ENCODE data around the gene FNBP1L. TPM values are rescaled to one million over a fixed set of nuclear protein-coding genes. Genes with fewer than 3 reads are reported as not detected.

FNBP1L gene
- total and polyA plus RNA-seq, 2 of the 8 experiments (the other 6 are each of a cell fraction or from before 2014, with no cell fraction given), result 48.9 to 95.9 TPM

GRCh38 chr1:93506126-93506525 lies 58.2 kb downstream of the FNBP1L start (continued):
- no peak for TF ChIP-seq ZNF274 (IDR thresholded peaks at IDR 0.05; ENCODE audit: borderline replicate concordance, extremely low read depth, low read length)
- no peak for TF ChIP-seq KDM1A (IDR thresholded peaks at IDR 0.05; ENCODE audit: borderline replicate concordance, low read length)
- no peak for TF ChIP-seq EZH2 (IDR thresholded peaks at IDR 0.05; ENCODE audit: low read depth, low read length, severe bottlenecking)
- no peak for TF ChIP-seq SIN3A (conservative IDR thresholded peaks at IDR 0.05 in 1 of 2, IDR thresholded peaks at IDR 0.05 in 1 of 2; ENCODE audit: low read depth in 1 of 2, low read length in 2 of 2)
- no peak for TF ChIP-seq RXRA (IDR thresholded peaks at IDR 0.05; ENCODE audit: insufficient read depth, low read depth, low read length)
- no peak for TF ChIP-seq CTBP2 (IDR thresholded peaks at IDR 0.05; ENCODE audit: borderline replicate concordance, insufficient read depth, insufficient read length, low read length)

Data from H1 (cell line).